CD4-positive, alpha-beta T cell (primary cell): ENCODE data around the gene TPM3. TPM values are rescaled to one million over a fixed set of nuclear protein-coding genes. Genes with fewer than 3 reads are reported as not detected.
"Not testable (repeated sequence)": the region's sequence is repeated elsewhere in the genome, so short reads cannot be mapped to it uniquely, and the experiment has no call there.

Experiments
- ATAC-seq: fragments of 200-7000 bp; cut with Tn5 transposase; one replicate; pipeline ENCODE4 v1.10.0; 2022; ENCODE audit warnings: mild to moderate bottlenecking; ENCODE audit not compliant: poor library complexity
- CTCF ChIA-PET: fragments of 350-600 bp; sonication (Branson Sonifier 250); formaldehyde crosslinking; loops from one replicate; lab custom pipeline; 2021; ENCODE audit warnings: antibody characterized with exemption, inconsistent platforms; lab: Charles Lee
- POLR2A ChIA-PET: fragments of 350-600 bp; sonication (Branson Sonifier 250); formaldehyde crosslinking; loops from one replicate; lab custom pipeline; 2021; ENCODE audit warnings: antibody characterized with exemption, inconsistent platforms; lab: Charles Lee
- DNase-seq, 14 experiments: peaks; one replicate each; pipeline ENCODE4 v3.0.0-alpha.2; 2013 to 2020; ENCODE audit warnings: mixed read lengths in 2 of 14
- H3K27ac ChIP-seq, 2 donors: one replicate each; pipeline versions ENCODE4 v1.5.1 to v1.7.0; 2013; ENCODE audit warnings: low read length in 2 of 2, low read depth in 1 of 2, mild to moderate bottlenecking in 1 of 2
- H3K27me3 ChIP-seq, 2 experiments: 1 replicate in 1 of 2; 2 replicates in 1 of 2; pipeline versions ENCODE4 v1.6.1 to v1.7.0; 2013; ENCODE audit warnings: low read length in 2 of 2, control low read depth in 1 of 2, mild to moderate bottlenecking in 1 of 2, moderate library complexity in 1 of 2; ENCODE audit not compliant: insufficient read depth in 2 of 2, control insufficient read depth in 1 of 2
- H3K36me3 ChIP-seq: one replicate; pipeline ENCODE4 v1.6.1; 2013; ENCODE audit warnings: low read length, control low read depth; ENCODE audit not compliant: insufficient read depth
- H3K4me1 ChIP-seq: one replicate; pipeline ENCODE4 v1.6.1; 2013; ENCODE audit warnings: low read length, control low read depth; ENCODE audit not compliant: insufficient read depth
- H3K4me3 ChIP-seq: one replicate; pipeline ENCODE4 v1.5.1; 2013; ENCODE audit warnings: mild to moderate bottlenecking, low read length, moderate library complexity
- H3K9me3 ChIP-seq, 2 experiments: 1 replicate in 1 of 2; 2 replicates in 1 of 2; pipeline versions ENCODE4 v1.6.1 to v1.7.0; 2013; ENCODE audit warnings: low read length in 2 of 2, mild to moderate bottlenecking in 2 of 2, control low read depth in 1 of 2, moderate library complexity in 1 of 2; ENCODE audit not compliant: control insufficient read depth in 1 of 2, insufficient read depth in 1 of 2
- H3K27ac Mint-ChIP-seq: one replicate; pipeline ENCODE4 v1.8.0; 2020; ENCODE audit warnings: mixed read lengths
- H3K27me3 Mint-ChIP-seq: one replicate; pipeline ENCODE4 v1.8.0; 2021; ENCODE audit warnings: mixed read lengths
- H3K36me3 Mint-ChIP-seq: one replicate; pipeline ENCODE4 v1.8.0; 2021; ENCODE audit warnings: low read depth, mixed read lengths
- H3K4me1 Mint-ChIP-seq: one replicate; pipeline ENCODE4 v1.8.0; 2021; ENCODE audit warnings: low read depth, mixed read lengths
- H3K4me3 Mint-ChIP-seq: one replicate; pipeline ENCODE4 v1.8.0; 2020; ENCODE audit warnings: mild to moderate bottlenecking, mixed read lengths
- H3K9me3 Mint-ChIP-seq: one replicate; pipeline ENCODE4 v1.8.0; 2020; ENCODE audit warnings: mixed read lengths
- CTCF ChIP-seq: fragments of 200-600 bp; IDR thresholded peaks from one replicate; pipeline ENCODE4 v1.8.0; 2022; ENCODE audit warnings: antibody characterized with exemption, mild to moderate bottlenecking
- intact Hi-C, 2 experiments: fragments of 100-400 bp; cut with DNase I in 1 of 2; cut with micrococcal nuclease in 1 of 2; formaldehyde crosslinking; loops; one replicate each; pipeline versions ENCODE4 v1.15.1 to v1.9.0; 2023 to 2025; cut with DNase I, micrococcal nuclease
- total RNA-seq, 174 experiments: library from RNA in 2 of 174; stranded (reverse) in 2 of 174; gene quantifications; one replicate each; pipeline ENCODE4 v1.2.3 and lab custom pipeline; 2021 to 2026

Gene TPM3
- total RNA-seq, 2 experiments from 2014 or later, result 345 to 357 TPM

GRCh38 chr1:154237880-154238506 lies 46.1 kb upstream of the TPM3 start:
- CTCF ChIA-PET, result no interaction called here

GRCh38 chr1:154237435-154237834 lies 45.5 kb upstream of the TPM3 start:
- H3K36me3 Mint-ChIP-seq, result peaks cover 93% of the 10 kb centered on the region
- ATAC-seq (no peak), DNase-seq (no peak)
- POLR2A ChIA-PET, result no interaction called here
- H3K27ac Mint-ChIP-seq, result peak overlapping the region; percentile 9
- H3K4me3 ChIP-seq, result no peak overlapping the region
- no peak overlapping the region for H3K27ac ChIP-seq
- CTCF ChIA-PET, result no interaction called here
- intact Hi-C loops, result no loop called here
- H3K4me3 Mint-ChIP-seq, result no peak overlapping the region
- peaks cover 36% of the 10 kb centered on the region for H3K4me1 Mint-ChIP-seq
- no peaks in the 10 kb centered on the region for H3K27me3 Mint-ChIP-seq
- no peak for TF ChIP-seq CTCF
- H3K4me1 ChIP-seq, result no peaks in the 10 kb centered on the region
- H3K9me3 Mint-ChIP-seq, result no peaks in the 10 kb centered on the region
- peaks cover 89% of the 10 kb centered on the region for H3K36me3 ChIP-seq
- H3K9me3 ChIP-seq, result no peaks in the 10 kb centered on the region
- H3K27me3 ChIP-seq, result no peaks in the 10 kb centered on the region

More at GRCh38 chr1:154237880-154238506, 46.1 kb upstream of the TPM3 start:
- Mint-ChIP-seq H3K4me1 (peaks cover 41% of the 10 kb centered on the region), H3K27me3 (no peaks in the 10 kb centered on the region), H3K4me3 (no peak overlapping the region), H3K9me3 (no peaks in the 10 kb centered on the region), H3K27ac (peak overlapping the region; percentile 9), H3K36me3 (peaks cover 97% of the 10 kb centered on the region)
- ATAC-seq (no peak), DNase-seq (no peak)
- H3K27me3 ChIP-seq, result no peaks in the 10 kb centered on the region
- peaks cover 89% of the 10 kb centered on the region for H3K36me3 ChIP-seq
- no peak overlapping the region for H3K4me3 ChIP-seq
- no peaks in the 10 kb centered on the region for H3K9me3 ChIP-seq
- no peak overlapping the region for H3K27ac ChIP-seq
- TF ChIP-seq CTCF, result no peak
- intact Hi-C loops, result no loop called here
- POLR2A ChIA-PET, result no interaction called here
- no peaks in the 10 kb centered on the region for H3K4me1 ChIP-seq

DNA sequence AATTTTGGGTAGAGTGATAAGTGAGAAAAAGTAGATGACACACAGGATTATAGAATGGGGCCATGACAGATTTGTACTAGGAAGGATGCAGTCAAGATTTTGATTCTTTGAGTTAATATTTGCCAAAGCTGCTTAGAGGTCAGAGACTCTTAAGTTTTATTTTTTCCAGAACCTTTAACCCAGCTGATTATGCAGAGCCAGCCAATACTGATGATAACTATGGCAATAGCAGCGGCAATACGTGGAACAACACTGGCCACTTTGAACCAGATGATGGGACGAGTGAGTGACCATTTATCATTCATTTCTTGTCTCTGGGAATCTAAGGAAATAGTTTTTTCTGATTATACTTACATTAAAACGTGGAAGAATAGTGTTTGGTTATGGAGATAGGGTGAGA lies 45.0 kb upstream of the TPM3 start:
- Histone ChIP-seq H3K27me3 (no peaks in the 10 kb centered on the region), H3K9me3 (no peaks in the 10 kb centered on the region), H3K36me3 (peaks cover 87% of the 10 kb centered on the region), H3K4me1 (no peaks in the 10 kb centered on the region), H3K27ac (no peak overlapping the region), H3K4me3 (no peak overlapping the region)
- no peak for TF ChIP-seq CTCF
- ATAC-seq (no peak), DNase-seq (no peak)
- H3K27me3 Mint-ChIP-seq, result no peaks in the 10 kb centered on the region
- no peaks in the 10 kb centered on the region for H3K9me3 Mint-ChIP-seq
- peak overlapping the region; percentile 9 for H3K27ac Mint-ChIP-seq
- intact Hi-C loops, result no loop called here
- H3K4me1 Mint-ChIP-seq, result peaks cover 30% of the 10 kb centered on the region
- H3K36me3 Mint-ChIP-seq, result peaks cover 93% of the 10 kb centered on the region
- POLR2A ChIA-PET, result no interaction called here
- CTCF ChIA-PET, result no interaction called here
- no peak overlapping the region for H3K4me3 Mint-ChIP-seq

GRCh38 chr1:154233127-154233526 lies 41.2 kb upstream of the TPM3 start:
- H3K4me3 ChIP-seq, intact Hi-C loops, H3K27ac ChIP-seq, DNase-seq, H3K9me3 ChIP-seq, H3K4me1 ChIP-seq, CTCF ChIA-PET, H3K27ac Mint-ChIP-seq, POLR2A ChIA-PET, H3K27me3 ChIP-seq, ATAC-seq, H3K27me3 Mint-ChIP-seq, H3K9me3 Mint-ChIP-seq, H3K4me3 Mint-ChIP-seq: not testable (repeated sequence)
- peaks cover 91% of the 10 kb centered on the region for H3K36me3 ChIP-seq
- Mint-ChIP-seq H3K4me1 (peaks cover 12% of the 10 kb centered on the region), H3K36me3 (peaks cover 89% of the 10 kb centered on the region)

- ATAC-seq, CTCF ChIA-PET, POLR2A ChIA-PET, H3K9me3 Mint-ChIP-seq, H3K27ac ChIP-seq, H3K4me3 Mint-ChIP-seq, H3K4me1 ChIP-seq, H3K9me3 ChIP-seq, H3K27me3 Mint-ChIP-seq, H3K27ac Mint-ChIP-seq, DNase-seq, intact Hi-C loops, H3K27me3 ChIP-seq, H3K4me3 ChIP-seq: not testable (repeated sequence)
- H3K36me3 ChIP-seq, result peaks cover 89% of the 10 kb centered on the region
- Mint-ChIP-seq H3K4me1 (peaks cover 16% of the 10 kb centered on the region), H3K36me3 (peaks cover 88% of the 10 kb centered on the region)
Measured at GRCh38 chr1:154231112-154231511, 39.2 kb upstream of the TPM3 start.
